ENCODE measurements around the gene SLC9A9. TPM values are rescaled to one million over a fixed set of nuclear protein-coding genes. Genes with fewer than 3 reads are reported as not detected.

The SLC9A9 gene
- total and polyA plus RNA-seq, 10 of the 15 experiments (the other 5 are each of a cell fraction or from before 2014, with no cell fraction given) = 3.5 to 14.2 (median 9.3) TPM

DNA sequence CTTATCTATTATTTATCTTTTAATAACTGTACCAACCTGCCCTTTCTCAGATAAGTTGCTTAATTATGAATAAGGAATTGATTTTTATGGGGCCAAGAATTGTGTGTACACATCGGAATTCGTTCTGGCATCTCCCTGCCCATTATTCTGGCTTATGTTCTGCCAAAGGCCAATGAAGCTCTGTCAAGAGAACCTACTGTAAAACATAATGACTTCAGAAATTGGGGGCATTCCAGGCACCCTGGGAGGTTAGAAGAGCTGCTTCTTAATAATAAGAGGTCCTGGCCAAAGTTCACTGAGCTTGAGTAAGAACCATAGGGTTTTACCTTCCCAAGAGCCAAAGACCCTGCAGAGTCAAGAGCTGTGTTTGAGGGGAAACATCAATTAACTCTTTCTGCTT, 261.7 kb downstream of the SLC9A9 start:
- Histone ChIP-seq H3K36me3 (ENCODE audit: control insufficient read depth in 2 of 2, insufficient read depth in 2 of 2, low read length in 1 of 2) (no peaks in the 10 kb centered on the region), H3K4me1 (ENCODE audit: control insufficient read depth, insufficient read depth, low read length) (peaks cover 24% of the 10 kb centered on the region), H2AFZ (ENCODE audit: control insufficient read depth, low read depth, low read length) (no peak overlapping the region), H3K4me2 (ENCODE audit: control insufficient read depth, insufficient read depth) (no peak overlapping the region), H3K27me3 (replicated peaks in 1 of 2; ENCODE audit: control insufficient read depth in 2 of 2, insufficient read depth in 2 of 2, low read length in 1 of 2) (no peaks in the 10 kb centered on the region), H3K4me3 (no peak overlapping the region), H3K9me3 (replicated peaks; ENCODE audit: control insufficient read depth, insufficient read depth, low read length) (no peaks in the 10 kb centered on the region), H3K79me2 (ENCODE audit: control insufficient read depth, insufficient read depth, low read length) (no peaks in the 10 kb centered on the region), H3K9ac (ENCODE audit: control insufficient read depth, insufficient read depth, low read length) (no peak overlapping the region), H4K20me1 (ENCODE audit: control insufficient read depth, insufficient read depth) (no peaks in the 10 kb centered on the region), H3K27ac (ENCODE audit: control insufficient read depth, insufficient read depth) (no peak overlapping the region)
- 97% methylated on average over 2 of the region's 2 CpGs for WGBS (ENCODE audit: insufficient coverage, insufficient replicate concordance, low lambda C conversion rate, missing lambda C conversion rate)
- no peak for FAIRE-seq
- TF ChIP-seq ZNF217 (IDR thresholded peaks at IDR 0.05) = no peak
- no peak for TF ChIP-seq CBFB (IDR thresholded peaks at IDR 0.05; ENCODE audit: low read depth)
- TF ChIP-seq, protein P1, sequence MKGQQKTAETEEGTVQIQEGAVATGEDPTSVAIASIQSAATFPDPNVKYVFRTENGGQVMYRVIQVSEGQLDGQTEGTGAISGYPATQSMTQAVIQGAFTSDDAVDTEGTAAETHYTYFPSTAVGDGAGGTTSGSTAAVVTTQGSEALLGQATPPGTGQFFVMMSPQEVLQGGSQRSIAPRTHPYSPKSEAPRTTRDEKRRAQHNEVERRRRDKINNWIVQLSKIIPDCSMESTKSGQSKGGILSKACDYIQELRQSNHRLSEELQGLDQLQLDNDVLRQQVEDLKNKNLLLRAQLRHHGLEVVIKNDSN (IDR thresholded peaks at IDR 0.05; ENCODE audit: borderline replicate concordance, extremely low read length, insufficient read depth, low read depth, low read length) = no peak
- no peak for TF ChIP-seq CEBPB (IDR thresholded peaks at IDR 0.05; ENCODE audit: borderline replicate concordance in 1 of 2, low read depth in 2 of 2, low read length in 2 of 2)
- no peak for TF ChIP-seq HDGF (IDR thresholded peaks at IDR 0.05)
- no peak for TF ChIP-seq ZNF24 (IDR thresholded peaks at IDR 0.05)
- TF ChIP-seq CREB1 (IDR thresholded peaks at IDR 0.05; ENCODE audit: low read depth) = no peak
- no peak for TF ChIP-seq NFYB (IDR thresholded peaks at IDR 0.05; ENCODE audit: insufficient read depth, low read depth, low read length)
- no peak for TF ChIP-seq EED (IDR thresholded peaks at IDR 0.05; ENCODE audit: low read depth)
- no peak for TF ChIP-seq RB1 (IDR thresholded peaks at IDR 0.05; ENCODE audit: borderline replicate concordance)
- TF ChIP-seq POLR2AphosphoS2 (IDR thresholded peaks at IDR 0.05; ENCODE audit: low read depth, low read length) = no peak
- TF ChIP-seq, protein P2, sequence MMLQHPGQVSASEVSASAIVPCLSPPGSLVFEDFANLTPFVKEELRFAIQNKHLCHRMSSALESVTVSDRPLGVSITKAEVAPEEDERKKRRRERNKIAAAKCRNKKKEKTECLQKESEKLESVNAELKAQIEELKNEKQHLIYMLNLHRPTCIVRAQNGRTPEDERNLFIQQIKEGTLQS (IDR thresholded peaks at IDR 0.05; ENCODE audit: borderline replicate concordance, extremely low read depth, low read depth, low read length) = no peak
- no peak for TF ChIP-seq STAT3 (IDR thresholded peaks at IDR 0.05; ENCODE audit: low read depth, low read length)
- TF ChIP-seq MEF2B (IDR thresholded peaks at IDR 0.05; ENCODE audit: partially characterized antibody, poor library complexity, severe bottlenecking) = no peak
- no peak for TF ChIP-seq NRF1 (conservative IDR thresholded peaks at IDR 0.05; ENCODE audit: low read depth, low read length)
- no peak for TF ChIP-seq JUNB (IDR thresholded peaks at IDR 0.05)
- no peak for TF ChIP-seq CBX3 (IDR thresholded peaks at IDR 0.05; ENCODE audit: borderline replicate concordance, low read depth)
- POLR2A ChIA-PET = no interaction called here
- intact Hi-C loops (cut with micrococcal nuclease; ENCODE audit: unreplicated experiment) = no loop called here
- CTCF ChIA-PET = interaction anchor here (1.3 kb wide), 1 partner anchor 9 kb away, joined by 3 read pairs; no protein-coding TSS in a partner anchor
- RAD21 ChIA-PET (ENCODE audit: unreplicated experiment) = no interaction called here
- in situ Hi-C loops (cut with MboI) = no loop called here
- no peak for DNase-seq (ENCODE audit: low read depth, low spot score)
- no TSS peak for BruUV-seq (replicated peaks)
- no peak for ATAC-seq
- SMC1A ChIA-PET (ENCODE audit: uncharacterized antibody, unreplicated experiment) = no interaction called here
